Measurements from ENCODE around the gene CYB5R3.

The CYB5R3 gene

GRCh38 chr22:42649246-42650099, at the start of gene CYB5R3:
TSS of gene CYB5R3 (minus strand) at chr22:42649392. CDS start at chr22:42649315, 77 bp downstream.
- DNase-seq = peak; percentile 88

- DNase-seq = no peak
Measured at GRCh38 chr22:42697542-42698013, 48.4 kb upstream of the CYB5R3 start.

- no peak for DNase-seq
Measured at GRCh38 chr22:42696331-42696967, 47.3 kb upstream of the CYB5R3 start.

GRCh38 chr22:42695294-42695693, 46.1 kb upstream of the CYB5R3 start:
- no peak for DNase-seq

GRCh38 chr22:42693763-42694683, 44.8 kb upstream of the CYB5R3 start:
- no peak for DNase-seq

GRCh38 chr22:42693055-42693762, 44.0 kb upstream of the CYB5R3 start:
- DNase-seq = no peak

- no peak for DNase-seq
Measured at GRCh38 chr22:42692239-42693054, 43.3 kb upstream of the CYB5R3 start.

GRCh38 chr22:42691440-42691839, 42.2 kb upstream of the CYB5R3 start:
- DNase-seq = no peak

GRCh38 chr22:42688241-42689211, 39.3 kb upstream of the CYB5R3 start:
- no peak for DNase-seq

- DNase-seq = no peak
Measured at GRCh38 chr22:42686756-42687491, 37.7 kb upstream of the CYB5R3 start.

GRCh38 chr22:42685941-42686653, 36.9 kb upstream of the CYB5R3 start:
- peak; percentile 77 for DNase-seq

- no peak for DNase-seq
Measured at GRCh38 chr22:42684462-42685195, 35.4 kb upstream of the CYB5R3 start.

GRCh38 chr22:42683578-42684283, 34.5 kb upstream of the CYB5R3 start:
- no peak for DNase-seq

- DNase-seq = no peak
Measured at GRCh38 chr22:42682113-42682851, 33.1 kb upstream of the CYB5R3 start.

- DNase-seq = no peak
Measured at GRCh38 chr22:42680648-42681047, 31.5 kb upstream of the CYB5R3 start.

GRCh38 chr22:42679691-42680090, 30.5 kb upstream of the CYB5R3 start:
- no peak for DNase-seq

- no peak for DNase-seq
Measured at GRCh38 chr22:42678894-42679293, 29.7 kb upstream of the CYB5R3 start.
